Femur (tissue), 1 donor: ENCODE data around the gene F8A2.
"Not testable (repeated sequence)": the region's sequence is repeated elsewhere in the genome, so short reads cannot be mapped to it uniquely, and the experiment has no call there.

Source experiments
- DNase-seq: peaks from one replicate; pipeline ENCODE4 v3.0.0-alpha.2; 2017

The F8A2 gene

DNA sequence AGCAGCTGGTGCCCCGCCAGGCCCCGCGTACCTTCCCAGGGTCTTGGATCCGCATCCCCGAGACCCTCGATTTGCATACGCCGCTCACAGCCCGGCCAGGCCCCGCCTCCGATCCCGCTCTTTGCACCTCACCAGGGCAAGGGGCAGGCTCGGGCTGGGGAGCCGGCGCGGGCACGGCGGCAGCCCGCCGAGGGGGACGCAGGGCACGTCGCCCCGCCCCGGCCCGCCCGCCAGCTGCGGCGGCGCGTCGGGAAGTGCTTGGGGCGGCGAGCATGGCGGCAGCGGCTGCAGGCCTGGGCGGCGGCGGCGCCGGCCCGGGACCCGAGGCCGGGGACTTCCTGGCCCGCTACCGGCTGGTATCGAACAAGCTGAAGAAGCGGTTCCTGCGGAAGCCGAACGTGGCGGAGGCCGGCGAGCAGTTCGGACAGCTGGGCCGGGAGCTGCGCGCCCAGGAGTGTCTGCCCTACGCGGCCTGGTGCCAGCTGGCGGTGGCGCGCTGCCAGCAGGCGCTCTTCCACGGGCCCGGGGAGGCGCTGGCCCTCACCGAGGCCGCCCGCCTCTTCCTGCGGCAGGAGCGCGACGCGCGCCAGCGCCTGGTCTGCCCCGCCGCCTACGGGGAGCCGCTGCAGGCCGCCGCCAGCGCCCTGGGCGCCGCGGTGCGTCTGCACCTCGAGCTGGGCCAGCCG is at the start of gene F8A2:
Gene F8A2 (plus strand): TSS at position 253 of the 686 bp plus-strand sequence. CDS start 20 bp downstream, at position 273.
- DNase-seq: not testable (repeated sequence)

DNA sequence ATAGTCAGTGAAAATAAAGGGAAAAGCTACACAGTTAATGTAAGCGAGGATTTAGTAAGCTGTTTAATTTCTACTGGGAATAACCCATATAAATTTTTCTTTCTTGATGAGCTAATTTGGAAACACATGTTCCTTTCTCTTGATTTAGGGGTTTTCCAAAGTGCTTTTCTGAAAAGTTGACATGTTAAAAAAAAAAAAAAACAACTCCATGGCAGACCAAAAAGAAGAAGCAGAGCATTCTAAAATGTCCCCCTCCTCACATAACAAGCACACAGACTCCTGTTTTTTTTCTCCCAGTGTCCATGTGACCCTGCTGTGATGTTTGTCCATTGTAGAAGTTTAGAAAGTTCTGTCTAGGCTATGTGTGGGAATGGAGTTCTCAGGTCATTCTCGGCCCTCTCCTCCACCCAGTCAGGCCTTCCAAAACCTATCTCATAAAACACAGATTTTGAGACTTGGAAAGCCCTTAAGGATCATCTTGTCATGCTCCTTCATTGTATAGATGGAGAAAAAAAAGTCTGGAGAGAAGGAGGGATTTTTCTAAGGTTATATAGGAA is 48.3 kb upstream of the F8A2 start:
- no peak for DNase-seq

DNA sequence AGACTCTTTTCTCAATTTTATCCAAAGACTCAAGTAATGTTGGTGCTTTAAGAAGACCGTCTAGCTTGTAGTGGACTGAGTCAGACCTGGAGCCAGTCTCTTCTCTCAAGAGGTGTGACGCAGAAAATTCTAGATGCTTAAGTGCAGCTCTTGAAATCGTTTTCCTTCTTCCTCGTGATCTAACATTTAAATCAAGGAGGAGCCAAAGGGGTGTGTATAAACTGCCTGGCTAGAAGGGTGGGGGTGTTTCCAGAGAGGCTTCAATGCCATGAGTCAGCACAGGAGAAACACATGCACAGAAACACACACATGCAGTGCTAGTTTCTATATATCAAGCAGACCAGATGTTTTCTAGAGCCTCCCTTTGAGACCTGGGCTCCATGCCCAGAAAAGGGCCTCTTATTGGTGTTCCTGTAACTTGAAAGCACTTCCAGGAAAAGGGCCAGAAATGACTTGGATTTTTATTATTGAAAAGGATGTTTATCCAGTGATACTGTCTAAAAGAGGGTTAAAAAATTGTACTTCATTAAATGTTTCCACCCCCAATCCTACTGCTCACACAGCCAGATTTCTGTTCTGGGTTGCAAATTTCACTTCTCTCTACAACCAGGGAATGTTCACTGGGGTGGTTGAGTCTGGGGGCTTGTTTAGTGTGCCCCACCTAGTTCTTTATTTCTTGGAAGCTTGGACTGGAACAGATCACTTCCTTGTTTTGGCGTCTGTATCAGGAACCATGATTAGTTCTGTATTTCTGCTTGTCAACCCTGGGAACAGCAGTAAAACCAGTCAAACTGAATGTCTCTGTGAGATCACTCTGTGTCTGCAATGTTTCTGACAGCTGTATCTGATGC is 47.2 kb upstream of the F8A2 start, which contains the start of gene CLIC2:
Gene CLIC2 (minus strand): TSS at position 129 of the 851 bp plus-strand sequence. CDS start 187 bp downstream, outside the sequence.
- DNase-seq: peak; percentile 76

DNA sequence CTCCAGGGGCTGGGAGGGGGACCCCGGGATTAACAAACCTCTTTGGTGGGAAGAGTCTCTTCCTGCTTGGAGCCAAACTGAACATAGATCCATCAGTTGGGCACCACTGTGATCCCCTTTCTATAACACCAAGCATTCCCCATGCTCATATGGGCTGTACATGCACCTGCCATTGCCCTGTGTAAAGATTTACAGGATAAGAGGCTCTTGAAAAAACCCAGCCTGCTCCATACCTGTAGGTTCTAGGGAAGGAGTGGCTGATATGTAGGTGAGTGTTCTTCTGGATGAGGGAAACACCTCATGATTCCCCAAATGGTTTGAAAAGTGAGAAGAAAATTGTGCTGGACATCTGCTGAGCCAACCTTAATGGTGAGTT is 46.6 kb upstream of the F8A2 start:
- DNase-seq: not testable (repeated sequence)

DNA sequence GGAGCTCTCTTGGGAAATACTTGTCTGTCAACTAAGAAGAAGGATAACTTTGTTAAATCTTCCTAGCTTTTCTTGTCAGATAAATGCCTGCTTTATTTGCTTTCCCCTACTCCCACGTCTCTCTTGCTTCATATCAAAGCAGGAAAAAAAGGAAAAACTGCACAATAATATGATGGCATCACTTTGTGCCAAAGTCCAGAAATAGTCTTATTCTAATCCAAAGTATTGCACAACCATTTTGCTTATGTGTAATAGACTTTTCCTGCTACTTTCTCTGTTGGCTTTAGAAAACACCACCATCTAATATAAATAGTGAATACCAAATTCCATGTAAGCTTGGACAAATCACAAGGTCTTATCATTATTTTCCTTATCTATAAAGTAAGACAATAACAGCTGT is 36.2 kb upstream of the F8A2 start:
- not testable (repeated sequence) for DNase-seq

DNA sequence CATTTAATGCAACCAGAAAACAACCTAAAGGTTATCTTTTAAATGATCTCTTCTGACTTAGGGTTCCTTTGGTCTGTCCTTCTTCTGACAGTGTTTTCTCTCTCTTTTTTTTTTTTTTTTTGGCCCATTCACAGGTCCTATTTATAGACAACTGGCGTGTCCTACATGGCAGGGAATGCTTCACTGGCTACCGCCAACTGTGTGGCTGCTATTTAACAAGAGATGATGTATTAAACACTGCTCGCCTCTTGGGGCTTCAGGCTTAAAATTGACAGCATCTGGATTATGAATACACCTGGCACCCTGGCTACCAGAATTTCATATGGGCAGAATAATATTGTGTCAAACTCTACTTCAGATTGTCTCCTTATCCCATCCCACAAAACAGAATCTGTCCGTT is 32.4 kb upstream of the F8A2 start:
- not testable (repeated sequence) for DNase-seq

DNA sequence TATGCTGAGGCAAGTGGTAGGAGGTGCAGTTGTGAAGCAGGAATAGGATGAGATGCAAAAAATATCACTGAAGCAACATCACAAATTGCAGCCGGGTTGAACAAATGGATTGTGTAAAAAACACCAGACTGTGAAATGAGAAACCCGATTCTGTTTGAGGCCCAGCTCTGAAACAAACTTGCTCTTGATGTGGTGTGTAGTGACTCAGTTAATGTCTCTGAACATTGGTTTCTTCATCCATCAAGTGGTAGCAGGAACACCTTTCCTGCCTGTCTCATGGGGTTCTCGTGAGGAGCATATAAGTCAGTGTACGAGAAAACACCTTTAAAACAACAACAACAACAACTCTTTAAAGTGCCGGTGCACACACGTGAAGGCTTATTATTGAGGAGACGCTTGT is 18.2 kb upstream of the F8A2 start:
- not testable (repeated sequence) for DNase-seq

DNA sequence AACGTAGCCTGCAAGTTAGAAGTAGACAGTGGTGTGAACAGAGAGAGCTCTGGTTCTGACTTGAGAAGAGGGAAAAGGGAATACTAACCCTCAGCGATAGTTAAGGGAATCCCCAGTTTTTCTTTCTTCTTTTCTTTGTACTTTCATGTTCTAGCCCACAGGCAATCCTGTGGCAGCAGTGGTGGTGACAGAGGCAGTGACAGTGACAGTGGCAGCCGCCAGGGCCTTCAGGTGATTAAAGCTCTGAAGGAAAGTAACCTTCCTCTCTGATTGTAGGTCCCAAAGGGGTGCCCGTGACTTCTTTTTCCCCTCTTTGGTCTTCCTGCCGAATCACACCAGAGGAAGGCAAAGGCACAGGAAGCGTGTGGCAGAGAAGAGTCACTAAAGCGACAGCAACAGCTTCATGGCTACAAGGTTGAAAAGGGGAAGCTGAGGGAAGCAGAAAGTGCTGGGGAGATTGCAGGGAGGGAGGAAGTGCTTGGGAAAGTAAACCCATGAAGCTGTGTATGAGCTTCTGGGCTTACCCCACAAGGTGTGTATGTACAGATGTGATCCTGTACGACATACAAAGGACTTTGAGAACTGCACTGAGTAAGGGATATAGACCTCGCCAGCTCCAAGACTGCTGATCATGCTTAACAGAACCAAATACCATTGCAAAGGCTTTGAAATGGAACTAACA is 8.0 kb upstream of the F8A2 start:
- not testable (repeated sequence) for DNase-seq

DNA sequence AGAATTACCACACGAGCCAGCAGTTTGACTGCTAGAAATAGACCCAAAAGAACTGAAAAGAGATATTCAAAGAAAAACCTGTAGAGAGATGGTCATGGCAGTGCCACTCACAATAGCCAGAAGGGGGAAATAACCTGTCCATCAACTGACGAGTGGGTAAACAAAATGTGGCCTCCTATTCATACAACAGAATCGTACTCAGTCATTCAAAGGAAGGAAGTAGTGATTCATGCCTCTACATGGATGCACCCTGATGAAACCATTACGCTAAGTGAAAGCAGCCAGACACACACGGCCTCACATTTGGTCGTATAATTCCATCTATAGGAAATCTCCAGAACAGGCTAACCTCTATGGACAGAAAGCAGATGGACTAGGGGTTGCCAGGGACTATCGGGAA is 2.1 kb upstream of the F8A2 start:
- DNase-seq: not testable (repeated sequence)

DNA sequence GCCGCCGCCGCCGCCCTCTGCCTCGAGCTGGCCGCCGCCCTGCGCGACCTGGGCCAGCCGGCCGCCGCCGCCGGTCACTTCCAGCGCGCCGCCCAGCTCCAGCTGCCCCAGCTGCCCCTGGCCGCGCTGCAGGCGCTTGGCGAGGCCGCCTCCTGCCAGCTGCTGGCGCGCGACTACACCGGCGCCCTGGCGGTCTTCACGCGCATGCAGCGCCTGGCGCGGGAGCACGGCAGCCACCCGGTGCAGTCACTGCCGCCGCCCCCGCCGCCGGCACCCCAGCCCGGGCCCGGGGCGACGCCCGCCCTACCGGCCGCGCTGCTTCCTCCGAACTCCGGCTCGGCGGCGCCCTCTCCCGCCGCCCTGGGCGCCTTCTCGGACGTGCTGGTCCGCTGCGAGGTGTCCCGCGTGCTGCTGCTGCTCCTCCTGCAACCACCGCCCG is 653 bp downstream of the F8A2 start:
- not testable (repeated sequence) for DNase-seq

DNA sequence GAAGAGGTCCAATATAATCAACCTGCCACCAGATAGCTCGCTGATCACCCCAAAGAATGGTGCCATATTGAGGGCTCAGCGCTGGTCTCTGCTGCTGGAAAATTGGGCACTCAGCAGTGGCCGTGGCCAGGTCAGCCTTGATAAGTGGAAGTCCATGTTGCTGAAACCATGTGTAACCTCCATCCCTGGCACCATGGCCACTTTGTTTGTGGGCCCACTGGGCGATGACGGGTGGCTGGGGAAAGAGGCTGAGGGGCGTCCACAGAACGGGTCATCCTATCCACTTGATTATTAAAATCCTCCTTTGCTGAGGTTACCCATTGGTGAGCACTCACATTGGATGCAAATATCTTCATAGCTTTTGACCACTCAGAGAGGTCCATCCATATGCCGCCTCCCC is 7.7 kb downstream of the F8A2 start:
- no peak for DNase-seq

DNA sequence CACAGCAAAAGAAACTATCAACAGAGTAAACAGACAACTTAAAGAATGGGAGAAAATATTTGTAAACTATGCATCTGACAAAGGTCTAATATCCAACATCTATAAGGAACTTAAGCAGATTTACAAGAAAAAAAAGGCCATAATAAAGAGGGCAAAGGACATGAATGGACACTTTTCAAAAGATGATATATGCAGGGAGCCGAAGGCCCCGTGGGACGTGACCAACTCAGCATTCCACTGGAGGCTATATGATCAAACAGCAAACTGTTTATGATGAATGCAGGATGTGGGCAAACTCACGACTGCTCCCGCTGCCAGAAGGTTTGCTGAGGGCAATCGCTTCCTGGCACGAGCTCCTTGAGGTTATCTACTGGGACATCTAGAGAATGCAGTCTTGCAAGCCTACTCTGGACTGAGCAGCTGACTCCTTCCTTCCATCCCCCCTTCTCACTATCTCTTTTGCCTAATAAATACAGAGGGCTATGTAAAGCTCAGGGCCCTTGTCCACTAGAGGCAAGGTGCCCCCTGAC is 12.9 kb downstream of the F8A2 start:
- DNase-seq: not testable (repeated sequence)

DNA sequence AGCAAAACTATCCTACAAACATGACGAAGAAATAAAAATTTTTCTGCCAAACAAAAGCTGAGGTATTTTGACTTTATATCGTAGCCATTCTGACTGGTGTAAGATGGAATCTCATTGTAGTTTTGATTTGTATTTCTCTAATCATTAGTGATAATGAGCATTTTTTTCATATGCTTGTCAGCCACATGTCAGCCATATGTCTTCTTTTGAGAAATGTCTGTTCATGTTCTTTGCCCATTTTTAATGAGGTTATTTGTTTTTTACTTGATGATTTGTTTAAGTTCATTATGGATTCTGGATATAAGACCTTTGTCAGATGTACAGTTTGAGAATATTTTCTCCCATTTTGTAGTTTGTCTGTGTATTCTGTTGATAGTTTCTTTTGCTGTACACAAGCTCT is 24.5 kb downstream of the F8A2 start:
- no peak for DNase-seq

DNA sequence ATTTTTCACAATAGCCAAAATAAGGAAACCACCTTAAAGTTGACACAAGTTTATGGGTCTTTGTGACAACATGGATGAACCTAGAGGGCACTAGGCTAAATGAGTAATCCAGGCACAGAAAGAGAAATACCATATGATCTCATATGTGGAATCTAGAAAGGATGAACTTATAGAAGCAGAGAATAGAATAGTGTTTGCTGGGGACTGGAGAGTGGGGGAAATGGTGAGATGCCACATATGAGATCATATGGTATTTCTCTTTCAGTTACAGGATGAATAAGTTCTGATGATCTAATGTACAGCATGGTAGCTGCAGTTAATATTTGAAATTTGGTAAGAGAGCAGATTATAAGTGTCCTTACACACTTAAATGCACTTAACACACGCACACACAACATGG is 35.9 kb downstream of the F8A2 start:
- no peak for DNase-seq
